NCI-H1092 treated with DMSO at 0.1 percent for 48 hours (cell line): Measurements from ENCODE around the gene CDK17.

Experiments used
- DNase-seq: peaks from one replicate; lab custom pipeline; 2025; lab: John Stamatoyannopoulos, UW

Gene CDK17

DNA sequence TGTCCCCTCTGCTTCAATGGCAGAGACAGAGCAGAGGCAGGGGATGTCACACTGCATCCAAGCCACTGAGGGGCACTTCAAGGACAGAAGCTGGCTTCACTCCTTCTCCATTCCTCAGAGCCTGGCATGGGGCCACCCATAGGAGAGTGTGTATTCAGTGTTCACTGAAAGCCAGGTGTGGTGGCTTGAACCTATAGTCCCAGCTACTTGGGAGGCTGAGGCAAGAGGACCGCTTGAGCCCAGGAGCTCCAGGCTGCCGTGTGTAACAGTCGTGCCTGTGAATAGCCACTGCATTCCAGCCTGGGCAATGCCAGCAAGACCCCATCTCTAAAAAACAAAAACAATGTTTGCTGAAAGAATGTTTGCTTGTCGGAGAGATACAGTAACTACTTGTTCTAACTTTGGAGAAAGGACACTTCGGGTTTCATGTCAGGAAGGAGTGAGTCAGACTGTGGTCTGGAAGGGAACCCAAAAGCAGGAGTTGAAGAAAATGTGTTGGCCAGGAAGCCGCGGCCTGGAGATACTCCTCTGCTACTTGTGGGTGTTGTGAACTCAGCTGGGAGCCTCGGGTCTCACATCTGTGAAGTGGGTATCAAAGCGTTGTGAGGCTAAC is 162.7 kb downstream of the CDK17 start:
- DNase-seq: peak; percentile 22

- no peak for DNase-seq
Observed at GRCh38 chr12:96237035-96237434, 163.2 kb downstream of the CDK17 start.

GRCh38 chr12:96236221-96236822 is 163.9 kb downstream of the CDK17 start:
- no peak for DNase-seq

DNA sequence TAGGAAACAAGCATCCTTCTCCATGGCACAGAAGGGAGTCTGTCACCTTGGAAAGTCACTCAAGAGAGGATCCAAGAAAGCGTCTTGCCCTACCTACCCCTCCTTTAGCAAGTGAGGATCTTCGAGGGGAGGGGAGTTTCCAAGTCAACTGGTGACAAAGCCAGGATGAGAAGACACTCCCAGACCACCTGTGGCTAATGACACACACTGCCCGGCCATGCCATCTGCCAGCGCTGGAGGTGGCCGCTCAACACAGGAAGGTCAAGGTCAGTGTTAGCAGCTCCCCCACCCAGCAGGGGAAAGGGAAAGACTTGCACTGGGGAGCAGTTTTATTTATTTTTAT is 164.8 kb downstream of the CDK17 start:
- no peak for DNase-seq

DNA sequence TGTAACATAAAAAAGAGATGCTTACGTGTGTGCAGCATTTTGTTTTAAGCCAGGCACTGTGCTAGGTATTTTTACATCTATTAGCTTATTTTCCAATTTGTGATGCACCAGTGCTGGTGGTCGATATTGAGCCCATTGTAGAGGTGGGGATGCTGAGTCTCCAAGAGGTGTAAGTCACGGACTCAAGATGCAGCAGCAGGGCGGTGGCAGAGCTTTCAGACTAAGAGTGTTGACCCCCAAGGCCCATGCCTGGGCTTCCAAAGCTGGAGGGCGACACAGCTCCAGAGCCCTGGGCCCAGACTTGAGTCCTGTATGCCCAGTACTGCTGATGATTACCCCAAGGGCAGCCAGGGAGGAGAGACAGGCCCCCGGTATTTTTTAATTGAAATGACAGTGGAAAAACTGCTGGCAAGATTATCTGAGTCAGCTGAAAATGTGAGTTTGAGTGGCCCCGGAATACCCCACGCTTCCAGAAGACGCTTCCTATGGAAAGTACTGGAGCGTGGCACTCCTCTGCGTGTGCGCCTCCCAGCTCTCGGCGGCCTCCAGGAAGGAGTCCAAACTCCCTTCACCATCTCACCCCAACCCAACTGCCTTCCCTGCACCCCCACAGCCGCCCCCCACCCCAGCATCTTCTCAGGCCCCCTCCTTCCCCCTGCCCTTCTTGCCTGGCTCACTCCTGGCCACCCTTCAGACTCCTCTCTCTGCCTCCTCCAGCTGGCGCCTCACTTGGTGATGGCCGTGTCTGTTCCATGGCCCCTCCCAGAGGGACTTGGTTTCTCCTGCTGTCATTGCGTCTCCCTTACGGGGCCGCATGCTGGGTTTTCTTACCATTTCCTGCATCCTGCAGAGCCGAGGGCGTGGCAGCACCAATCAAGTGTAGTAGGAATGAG is 165.4 kb downstream of the CDK17 start:
- DNase-seq: no peak

DNA sequence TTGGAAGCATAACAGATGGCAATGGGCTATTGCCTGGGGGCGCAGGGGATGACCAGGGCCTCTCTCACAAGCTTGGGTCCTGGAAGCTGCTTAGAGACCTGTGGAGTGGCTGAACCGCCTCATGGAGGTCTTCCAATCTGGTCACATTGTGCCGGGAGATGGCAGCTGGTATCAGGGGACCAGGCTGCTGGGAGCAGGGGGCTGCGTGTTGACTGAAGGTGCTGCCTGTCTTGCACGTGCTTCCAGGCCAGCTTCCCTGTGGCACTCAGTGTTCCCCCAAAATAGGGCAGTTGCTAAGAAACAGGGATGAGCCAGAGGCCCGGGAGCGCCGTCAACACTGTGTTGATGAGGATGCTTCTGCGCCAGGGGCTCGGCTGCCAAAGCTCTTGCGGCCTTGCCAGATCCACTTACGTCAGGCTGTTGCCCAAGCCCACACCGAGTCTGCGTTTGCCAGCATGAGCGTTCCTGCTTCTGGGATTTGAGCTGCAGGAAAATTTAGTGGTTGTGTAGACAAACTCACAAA is 166.2 kb downstream of the CDK17 start:
- DNase-seq: peak; percentile 86

- no peak for DNase-seq
Observed at GRCh38 chr12:96233168-96233567, 167.1 kb downstream of the CDK17 start.

DNA sequence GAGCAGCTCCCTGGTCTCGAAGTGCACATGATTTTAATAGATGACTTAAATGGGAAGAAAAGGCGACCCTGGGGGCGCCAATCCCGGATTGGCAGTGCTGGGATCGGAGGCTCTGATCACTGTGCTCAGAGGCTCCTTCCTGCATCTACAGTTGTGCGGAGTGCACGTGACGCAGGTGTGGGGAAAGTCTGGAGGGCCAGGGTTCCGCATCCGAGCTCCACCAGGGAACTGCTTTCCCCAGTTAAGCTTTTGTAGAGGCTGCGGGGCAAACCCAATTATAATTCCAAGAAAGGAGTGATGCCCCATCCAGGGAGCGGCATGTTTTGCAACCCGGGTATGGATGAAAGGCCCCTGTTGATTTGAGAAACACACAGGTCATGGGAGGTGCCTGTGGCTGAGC is 169.6 kb downstream of the CDK17 start:
- no peak for DNase-seq

- no peak for DNase-seq
Observed at GRCh38 chr12:96228566-96229248, 171.5 kb downstream of the CDK17 start.
